Measurements from ENCODE around the gene RHOT1. TPM values are rescaled to one million over a fixed set of nuclear protein-coding genes. Genes with fewer than 3 reads are reported as not detected.

The RHOT1 gene
- total RNA-seq, 1 donor from 2014 or later: 56.9 TPM

- Histone ChIP-seq H3K9me3 (replicated peaks) (no peaks in the 10 kb centered on the region), H3K36me3 (no peaks in the 10 kb centered on the region), H3K27ac (replicated peaks) (no peak overlapping the region), H3K27me3 (ENCODE audit: low read depth) (no peaks in the 10 kb centered on the region), H3K4me3 (no peak overlapping the region), H3K4me1 (peaks cover 2% of the 10 kb centered on the region)
- no peak for DNase-seq
- intact Hi-C loops (cut with micrococcal nuclease): no loop called here
- TF ChIP-seq CTCF (IDR thresholded peaks at IDR 0.05; ENCODE audit: borderline replicate concordance): no peak
Observed at GRCh38 chr17:32235588-32235987, 93.3 kb downstream of the RHOT1 start.

GRCh38 chr17:32239456-32239855, 97.2 kb downstream of the RHOT1 start:
- TF ChIP-seq CTCF (IDR thresholded peaks at IDR 0.05; ENCODE audit: borderline replicate concordance): no peak
- Histone ChIP-seq H3K36me3 (no peaks in the 10 kb centered on the region), H3K27ac (replicated peaks) (no peak overlapping the region), H3K27me3 (ENCODE audit: low read depth) (no peaks in the 10 kb centered on the region), H3K4me1 (peaks cover 12% of the 10 kb centered on the region), H3K9me3 (replicated peaks) (no peaks in the 10 kb centered on the region), H3K4me3 (no peak overlapping the region)
- no peak for DNase-seq
- intact Hi-C loops (cut with micrococcal nuclease): no loop called here

GRCh38 chr17:32240750-32241149, 98.4 kb downstream of the RHOT1 start:
- no peak for TF ChIP-seq CTCF (IDR thresholded peaks at IDR 0.05; ENCODE audit: borderline replicate concordance)
- H3K27ac ChIP-seq (replicated peaks): no peak overlapping the region

GRCh38 chr17:32241640-32242039, 99.3 kb downstream of the RHOT1 start:
- Histone ChIP-seq H3K9me3 (replicated peaks) (no peaks in the 10 kb centered on the region), H3K27ac (replicated peaks) (no peak overlapping the region), H3K36me3 (no peaks in the 10 kb centered on the region), H3K4me3 (no peak overlapping the region), H3K4me1 (peaks cover 12% of the 10 kb centered on the region), H3K27me3 (ENCODE audit: low read depth) (no peaks in the 10 kb centered on the region)
- intact Hi-C loops (cut with micrococcal nuclease): no loop called here
- TF ChIP-seq CTCF (IDR thresholded peaks at IDR 0.05; ENCODE audit: borderline replicate concordance): no peak
- no peak for DNase-seq

More at GRCh38 chr17:32240750-32241149, 98.4 kb downstream of the RHOT1 start:
- no peaks in the 10 kb centered on the region for H3K9me3 ChIP-seq (replicated peaks)
- H3K4me3 ChIP-seq: no peak overlapping the region
- no peaks in the 10 kb centered on the region for H3K27me3 ChIP-seq (ENCODE audit: low read depth)
- peaks cover 12% of the 10 kb centered on the region for H3K4me1 ChIP-seq
- H3K36me3 ChIP-seq: no peaks in the 10 kb centered on the region
- peak; percentile 62 for DNase-seq
- intact Hi-C loops (cut with micrococcal nuclease): no loop called here

- H3K36me3 ChIP-seq: no peaks in the 10 kb centered on the region
- no peak for TF ChIP-seq CTCF (IDR thresholded peaks at IDR 0.05; ENCODE audit: borderline replicate concordance)
- H3K27ac ChIP-seq (replicated peaks): no peak overlapping the region
- no peaks in the 10 kb centered on the region for H3K9me3 ChIP-seq (replicated peaks)
- H3K27me3 ChIP-seq (ENCODE audit: low read depth): no peaks in the 10 kb centered on the region
- intact Hi-C loops (cut with micrococcal nuclease): no loop called here
- DNase-seq: no peak
- H3K4me1 ChIP-seq: no peaks in the 10 kb centered on the region
- H3K4me3 ChIP-seq: no peak overlapping the region
Observed at GRCh38 chr17:32249475-32249874, 107.2 kb downstream of the RHOT1 start.

Data from left ventricle myocardium inferior (tissue), 1 donor.